ENCODE measurements around the gene ALDH18A1.

ALDH18A1 gene

GRCh38 chr10:95602382-95602781 lies 54.1 kb downstream of the ALDH18A1 start:
- Histone ChIP-seq H2AFZ (no peak overlapping the region), H3K27me3 (ENCODE audit: control insufficient read depth, insufficient read depth, low read length) (no peaks in the 10 kb centered on the region), H3K36me3 (ENCODE audit: control insufficient read depth, insufficient read depth, low read length) (no peaks in the 10 kb centered on the region), H3K4me3 (ENCODE audit: low read depth, low read length) (no peak overlapping the region), H3K9ac (no peak overlapping the region), H3K9me3 (ENCODE audit: control insufficient read depth, low read length) (no peaks in the 10 kb centered on the region), H3K4me1 (no peaks in the 10 kb centered on the region), H3K4me2 (ENCODE audit: low read length) (no peak overlapping the region), H3K79me2 (no peaks in the 10 kb centered on the region), H3K27ac (no peak overlapping the region)
- TF ChIP-seq CTCF (IDR thresholded peaks at IDR 0.05) = no peak

- Histone ChIP-seq H2AFZ (no peak overlapping the region), H3K9me3 (ENCODE audit: control insufficient read depth, low read length) (no peaks in the 10 kb centered on the region), H3K27ac (no peak overlapping the region), H3K9ac (no peak overlapping the region), H3K36me3 (ENCODE audit: control insufficient read depth, insufficient read depth, low read length) (no peaks in the 10 kb centered on the region), H3K4me2 (ENCODE audit: low read length) (no peak overlapping the region), H3K4me1 (no peaks in the 10 kb centered on the region), H3K27me3 (ENCODE audit: control insufficient read depth, insufficient read depth, low read length) (no peaks in the 10 kb centered on the region), H3K79me2 (no peaks in the 10 kb centered on the region), H3K4me3 (ENCODE audit: low read depth, low read length) (no peak overlapping the region)
- TF ChIP-seq CTCF (IDR thresholded peaks at IDR 0.05) = peak; percentile 94
Observed at GRCh38 chr10:95601116-95601719, 55.3 kb downstream of the ALDH18A1 start.

GRCh38 chr10:95600158-95600557 lies 56.4 kb downstream of the ALDH18A1 start:
- no peak overlapping the region for H3K27ac ChIP-seq
- H3K9me3 ChIP-seq (ENCODE audit: control insufficient read depth, low read length) = no peaks in the 10 kb centered on the region
- no peaks in the 10 kb centered on the region for H3K27me3 ChIP-seq (ENCODE audit: control insufficient read depth, insufficient read depth, low read length)

GRCh38 chr10:95597788-95598187 lies 58.7 kb downstream of the ALDH18A1 start:
- Histone ChIP-seq H3K27ac (no peak overlapping the region), H2AFZ (no peak overlapping the region), H3K9me3 (ENCODE audit: control insufficient read depth, low read length) (no peaks in the 10 kb centered on the region), H3K79me2 (no peaks in the 10 kb centered on the region), H3K4me2 (ENCODE audit: low read length) (no peak overlapping the region), H3K27me3 (ENCODE audit: control insufficient read depth, insufficient read depth, low read length) (no peaks in the 10 kb centered on the region), H3K9ac (no peak overlapping the region), H3K4me1 (no peaks in the 10 kb centered on the region), H3K36me3 (ENCODE audit: control insufficient read depth, insufficient read depth, low read length) (no peaks in the 10 kb centered on the region), H3K4me3 (ENCODE audit: low read depth, low read length) (no peak overlapping the region)
- TF ChIP-seq CTCF (IDR thresholded peaks at IDR 0.05) = no peak

More at GRCh38 chr10:95600158-95600557, 56.4 kb downstream of the ALDH18A1 start:
- no peak overlapping the region for H3K4me2 ChIP-seq (ENCODE audit: low read length)
- no peak overlapping the region for H3K9ac ChIP-seq
- no peak overlapping the region for H2AFZ ChIP-seq
- TF ChIP-seq CTCF (IDR thresholded peaks at IDR 0.05) = no peak
- no peaks in the 10 kb centered on the region for H3K4me1 ChIP-seq
- H3K79me2 ChIP-seq = no peaks in the 10 kb centered on the region
- no peaks in the 10 kb centered on the region for H3K36me3 ChIP-seq (ENCODE audit: control insufficient read depth, insufficient read depth, low read length)
- H3K4me3 ChIP-seq (ENCODE audit: low read depth, low read length) = no peak overlapping the region

GRCh38 chr10:95588025-95588424 lies 68.5 kb downstream of the ALDH18A1 start:
- TF ChIP-seq CTCF (IDR thresholded peaks at IDR 0.05) = no peak

More at GRCh38 chr10:95588025-95588424, 68.5 kb downstream of the ALDH18A1 start:
- no peak overlapping the region for H3K4me3 ChIP-seq (ENCODE audit: low read depth, low read length)
- H3K27ac ChIP-seq = no peak overlapping the region
- H3K4me1 ChIP-seq = no peaks in the 10 kb centered on the region
- no peaks in the 10 kb centered on the region for H3K27me3 ChIP-seq (ENCODE audit: control insufficient read depth, insufficient read depth, low read length)
- H3K36me3 ChIP-seq (ENCODE audit: control insufficient read depth, insufficient read depth, low read length) = no peaks in the 10 kb centered on the region
- no peak overlapping the region for H3K9ac ChIP-seq
- H2AFZ ChIP-seq = no peak overlapping the region
- H3K79me2 ChIP-seq = no peaks in the 10 kb centered on the region
- no peak overlapping the region for H3K4me2 ChIP-seq (ENCODE audit: low read length)
- H3K9me3 ChIP-seq (ENCODE audit: control insufficient read depth, low read length) = no peaks in the 10 kb centered on the region
